ENCODE results near the gene NPFFR2.

DNA sequence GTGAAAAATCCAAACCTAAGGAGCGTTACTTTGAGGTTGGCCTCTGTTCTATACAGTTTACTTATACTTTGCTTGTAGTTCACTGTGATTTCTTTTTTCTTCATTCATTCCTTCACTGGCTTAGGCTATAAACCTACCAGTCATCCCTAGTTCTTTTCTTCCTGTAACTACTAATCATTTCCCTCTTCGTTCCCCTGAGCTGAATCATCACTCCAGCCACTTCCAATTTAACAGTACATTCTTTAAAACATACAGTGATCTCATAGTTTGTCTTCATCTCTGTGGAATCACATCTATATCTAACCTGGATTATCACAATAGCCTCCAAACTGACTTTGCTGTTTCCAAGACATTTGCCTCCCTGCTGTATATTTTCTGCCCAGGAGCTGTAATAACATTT, 25.2 kb upstream of the NPFFR2 start:
- TF ChIP-seq, protein P1, sequence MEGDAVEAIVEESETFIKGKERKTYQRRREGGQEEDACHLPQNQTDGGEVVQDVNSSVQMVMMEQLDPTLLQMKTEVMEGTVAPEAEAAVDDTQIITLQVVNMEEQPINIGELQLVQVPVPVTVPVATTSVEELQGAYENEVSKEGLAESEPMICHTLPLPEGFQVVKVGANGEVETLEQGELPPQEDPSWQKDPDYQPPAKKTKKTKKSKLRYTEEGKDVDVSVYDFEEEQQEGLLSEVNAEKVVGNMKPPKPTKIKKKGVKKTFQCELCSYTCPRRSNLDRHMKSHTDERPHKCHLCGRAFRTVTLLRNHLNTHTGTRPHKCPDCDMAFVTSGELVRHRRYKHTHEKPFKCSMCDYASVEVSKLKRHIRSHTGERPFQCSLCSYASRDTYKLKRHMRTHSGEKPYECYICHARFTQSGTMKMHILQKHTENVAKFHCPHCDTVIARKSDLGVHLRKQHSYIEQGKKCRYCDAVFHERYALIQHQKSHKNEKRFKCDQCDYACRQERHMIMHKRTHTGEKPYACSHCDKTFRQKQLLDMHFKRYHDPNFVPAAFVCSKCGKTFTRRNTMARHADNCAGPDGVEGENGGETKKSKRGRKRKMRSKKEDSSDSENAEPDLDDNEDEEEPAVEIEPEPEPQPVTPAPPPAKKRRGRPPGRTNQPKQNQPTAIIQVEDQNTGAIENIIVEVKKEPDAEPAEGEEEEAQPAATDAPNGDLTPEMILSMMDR (conservative IDR thresholded peaks at IDR 0.05; ENCODE audit: low read length) = no peak
- TF ChIP-seq EZH2phosphoT487 (IDR thresholded peaks at IDR 0.05; ENCODE audit: borderline replicate concordance) = no peak
